ENCODE data around the gene TAF9B. TPM values are rescaled to one million over a fixed set of nuclear protein-coding genes. Genes with fewer than 3 reads are reported as not detected.

The TAF9B gene
- total and polyA plus RNA-seq, 9 donors: 14.3 to 26.9 (median 18.3) TPM

DNA sequence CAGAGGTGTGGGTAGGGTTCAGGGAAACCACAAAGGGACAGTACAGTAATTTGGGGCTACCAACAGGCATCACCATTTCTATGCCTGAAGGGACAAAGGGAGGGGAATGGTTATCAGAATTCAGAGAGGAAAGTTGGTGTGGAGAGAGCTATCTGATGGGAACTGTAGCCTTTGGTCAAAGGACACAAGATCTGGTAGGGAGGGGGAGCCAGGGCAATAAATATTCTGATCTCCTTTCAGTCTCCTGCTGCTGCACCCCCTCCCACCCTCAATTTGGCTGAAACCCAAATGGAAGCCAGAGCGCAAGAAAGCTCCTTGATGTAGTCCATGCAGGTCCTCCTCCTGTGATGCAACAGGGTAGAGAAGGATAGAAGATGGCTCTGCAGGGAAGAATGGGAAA is 20.8 kb downstream of the TAF9B start:
- H3K36me3 ChIP-seq: no peaks in the 10 kb centered on the region
- DNase-seq: no peak
- 85 to 96% (median 90%) methylated on average over 1 of the region's 1 CpG for WGBS, 3 donors
- H3K4me1 ChIP-seq (ENCODE audit: insufficient read depth): no peaks in the 10 kb centered on the region
- H3K27me3 ChIP-seq: no peaks in the 10 kb centered on the region
- TF ChIP-seq, protein P1, sequence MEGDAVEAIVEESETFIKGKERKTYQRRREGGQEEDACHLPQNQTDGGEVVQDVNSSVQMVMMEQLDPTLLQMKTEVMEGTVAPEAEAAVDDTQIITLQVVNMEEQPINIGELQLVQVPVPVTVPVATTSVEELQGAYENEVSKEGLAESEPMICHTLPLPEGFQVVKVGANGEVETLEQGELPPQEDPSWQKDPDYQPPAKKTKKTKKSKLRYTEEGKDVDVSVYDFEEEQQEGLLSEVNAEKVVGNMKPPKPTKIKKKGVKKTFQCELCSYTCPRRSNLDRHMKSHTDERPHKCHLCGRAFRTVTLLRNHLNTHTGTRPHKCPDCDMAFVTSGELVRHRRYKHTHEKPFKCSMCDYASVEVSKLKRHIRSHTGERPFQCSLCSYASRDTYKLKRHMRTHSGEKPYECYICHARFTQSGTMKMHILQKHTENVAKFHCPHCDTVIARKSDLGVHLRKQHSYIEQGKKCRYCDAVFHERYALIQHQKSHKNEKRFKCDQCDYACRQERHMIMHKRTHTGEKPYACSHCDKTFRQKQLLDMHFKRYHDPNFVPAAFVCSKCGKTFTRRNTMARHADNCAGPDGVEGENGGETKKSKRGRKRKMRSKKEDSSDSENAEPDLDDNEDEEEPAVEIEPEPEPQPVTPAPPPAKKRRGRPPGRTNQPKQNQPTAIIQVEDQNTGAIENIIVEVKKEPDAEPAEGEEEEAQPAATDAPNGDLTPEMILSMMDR (IDR thresholded peaks at IDR 0.05): no peak
- TF ChIP-seq EP300 (IDR thresholded peaks at IDR 0.05): no peak
- TF ChIP-seq POLR2A (IDR thresholded peaks at IDR 0.05): no peak
- no peaks in the 10 kb centered on the region for H3K9me3 ChIP-seq
- H3K27ac ChIP-seq: no peak overlapping the region
- no peak overlapping the region for H3K4me3 ChIP-seq
- intact Hi-C loops (cut with DNase I): no loop called here

DNA sequence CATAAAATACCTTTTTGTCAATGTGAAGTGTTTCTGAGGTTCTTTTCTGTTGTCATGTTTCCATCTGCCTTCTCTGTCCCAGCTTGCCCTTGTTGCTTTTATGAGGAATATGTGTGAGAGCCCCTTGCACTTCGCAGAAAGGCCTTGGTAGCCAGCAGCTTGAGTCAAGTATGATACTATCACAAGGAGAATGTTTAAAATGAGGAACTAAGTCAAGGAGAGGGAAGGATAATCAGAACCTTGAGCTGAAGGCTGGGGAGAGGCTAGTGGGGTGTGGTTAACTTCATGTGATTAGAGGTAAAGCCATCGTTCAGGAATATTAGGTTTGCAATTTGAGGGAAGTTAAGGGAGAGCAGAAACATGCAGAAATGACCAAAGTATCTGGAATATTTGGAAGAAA is 22.7 kb downstream of the TAF9B start:
- H3K9me3 ChIP-seq: no peaks in the 10 kb centered on the region
- H3K4me3 ChIP-seq: no peak overlapping the region
- intact Hi-C loops (cut with DNase I): no loop called here
- TF ChIP-seq EP300 (IDR thresholded peaks at IDR 0.05) (no peak), POLR2A (IDR thresholded peaks at IDR 0.05) (no peak)
- TF ChIP-seq, protein P1 (IDR thresholded peaks at IDR 0.05): no peak
- WGBS, 3 donors: 56 to 72% (median 61%) methylated on average over 2 of the region's 2 CpGs
- no peaks in the 10 kb centered on the region for H3K4me1 ChIP-seq (ENCODE audit: insufficient read depth)
- H3K36me3 ChIP-seq: no peaks in the 10 kb centered on the region
- DNase-seq: no peak
- no peaks in the 10 kb centered on the region for H3K27me3 ChIP-seq
- H3K27ac ChIP-seq: no peak overlapping the region

DNA sequence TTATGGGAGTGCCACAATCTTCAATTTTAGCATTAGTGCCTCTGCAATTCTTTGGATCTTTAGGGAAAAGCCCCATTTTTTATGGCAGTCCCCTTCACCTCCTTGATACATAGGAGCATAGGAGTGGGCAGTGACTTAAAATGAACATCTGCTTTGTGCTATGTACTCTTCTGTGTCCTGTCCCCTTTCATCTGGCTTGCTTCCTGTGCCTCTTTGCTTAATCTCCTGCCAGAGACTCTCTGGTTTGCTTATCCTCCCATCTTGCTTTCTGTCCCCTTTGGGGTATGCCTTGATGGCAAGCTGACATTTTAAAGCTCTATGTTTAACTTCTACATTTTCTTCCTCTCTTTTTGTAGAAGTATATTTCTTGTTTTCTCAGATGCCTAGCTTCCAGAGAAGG is 23.1 kb downstream of the TAF9B start:
- no peak for TF ChIP-seq EP300 (IDR thresholded peaks at IDR 0.05)
- no peak for TF ChIP-seq POLR2A (IDR thresholded peaks at IDR 0.05)
- TF ChIP-seq, protein P1 (IDR thresholded peaks at IDR 0.05): no peak
- Histone ChIP-seq H3K27ac (no peak overlapping the region), H3K9me3 (no peaks in the 10 kb centered on the region), H3K36me3 (no peaks in the 10 kb centered on the region), H3K4me3 (no peak overlapping the region), H3K4me1 (ENCODE audit: insufficient read depth) (no peaks in the 10 kb centered on the region), H3K27me3 (no peaks in the 10 kb centered on the region)
- intact Hi-C loops (cut with DNase I): no loop called here
- no peak for DNase-seq

DNA sequence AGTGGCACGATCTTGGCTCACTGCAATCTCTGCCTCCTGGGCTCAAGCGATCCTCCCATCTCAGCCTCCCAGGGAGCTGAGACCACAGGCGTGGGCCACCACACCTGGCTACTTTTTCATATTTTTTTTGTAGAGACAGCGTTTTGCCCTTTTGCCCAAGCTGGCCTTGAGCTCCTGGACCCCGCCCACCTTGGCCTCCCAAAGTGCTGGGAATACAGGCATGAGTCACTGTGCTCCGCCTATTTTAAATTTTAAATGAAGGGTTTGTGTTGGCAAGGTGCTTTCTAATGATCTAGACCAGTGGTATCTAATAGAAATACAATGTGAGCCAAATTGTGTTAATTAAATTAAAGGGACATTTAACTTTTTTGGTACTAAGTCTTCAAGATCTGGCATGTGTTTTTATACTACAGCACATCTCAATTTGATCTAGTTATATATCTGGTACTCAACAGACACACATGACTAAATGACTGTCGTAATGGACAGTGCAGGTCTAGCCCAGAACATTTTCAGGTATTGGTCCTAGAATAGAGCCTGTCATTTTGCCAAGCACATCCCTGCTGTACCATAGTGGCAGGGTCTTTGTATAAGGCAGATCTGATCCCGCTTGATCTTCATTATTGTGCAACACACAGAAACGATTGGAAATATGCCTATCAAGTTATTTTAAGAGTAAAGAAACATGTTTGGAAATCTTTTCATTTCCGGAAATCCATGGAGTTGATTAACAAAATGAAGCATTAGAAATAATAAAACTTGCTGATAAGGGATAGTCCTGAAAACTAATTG is 28.1 kb downstream of the TAF9B start:
- Histone ChIP-seq H3K27ac (no peak overlapping the region), H3K4me3 (no peak overlapping the region), H3K4me1 (ENCODE audit: insufficient read depth) (peaks cover 1% of the 10 kb centered on the region), H3K36me3 (no peaks in the 10 kb centered on the region), H3K27me3 (no peaks in the 10 kb centered on the region), H3K9me3 (no peaks in the 10 kb centered on the region)
- intact Hi-C loops (cut with DNase I): no loop called here
- DNase-seq: no peak
- TF ChIP-seq, protein P1 (IDR thresholded peaks at IDR 0.05): no peak
- TF ChIP-seq POLR2A (IDR thresholded peaks at IDR 0.05) (no peak), EP300 (IDR thresholded peaks at IDR 0.05) (no peak)
- WGBS, 3 donors: 69 to 76% (median 76%) methylated on average over 10 of the region's 10 CpGs
